ENCODE results near the gene FEN1.
A peak's percentile ranks its signal among the peaks of the same experiment; 100 is the strongest.

Gene FEN1

DNA sequence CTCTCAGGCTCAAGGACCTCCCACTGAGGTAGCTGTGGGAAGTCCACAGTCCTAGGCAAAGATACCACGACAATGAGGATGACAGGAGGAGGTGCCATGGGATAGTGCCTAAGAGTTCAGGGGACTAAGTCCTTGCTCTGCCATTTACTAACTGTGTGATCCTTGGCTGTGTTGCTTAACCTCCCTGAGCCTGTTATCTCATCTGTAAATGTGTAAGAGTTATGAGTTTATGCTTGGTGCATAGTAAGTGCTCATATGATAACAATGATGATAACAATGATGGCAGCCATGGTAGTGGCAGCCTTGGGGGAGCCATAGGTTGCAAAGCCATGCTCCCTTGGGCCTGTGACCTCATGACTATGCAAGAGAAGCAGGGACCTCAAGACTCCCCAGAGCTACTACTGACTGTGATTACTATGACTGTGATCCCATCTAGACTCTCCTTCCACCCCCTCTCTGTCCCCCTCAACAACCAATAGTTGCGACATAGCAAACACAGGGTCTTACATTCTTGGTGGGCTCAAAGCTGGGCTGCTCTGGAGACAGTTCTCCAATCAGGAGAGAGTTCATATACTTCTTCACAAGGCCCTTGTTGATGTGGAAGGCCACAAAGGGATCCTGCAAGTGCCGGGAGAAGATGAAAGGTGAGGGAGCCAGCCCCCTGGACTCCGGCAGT is 20.2 kb downstream of the FEN1 start:
- Histone ChIP-seq H3K4me1 (ENCODE audit: insufficient read depth, poor library complexity, severe bottlenecking) (peaks cover 12% of the 10 kb centered on the region), H3K9me3 (ENCODE audit: severe bottlenecking) (no peaks in the 10 kb centered on the region), H3K27ac (ENCODE audit: poor library complexity, severe bottlenecking) (no peak overlapping the region)

DNA sequence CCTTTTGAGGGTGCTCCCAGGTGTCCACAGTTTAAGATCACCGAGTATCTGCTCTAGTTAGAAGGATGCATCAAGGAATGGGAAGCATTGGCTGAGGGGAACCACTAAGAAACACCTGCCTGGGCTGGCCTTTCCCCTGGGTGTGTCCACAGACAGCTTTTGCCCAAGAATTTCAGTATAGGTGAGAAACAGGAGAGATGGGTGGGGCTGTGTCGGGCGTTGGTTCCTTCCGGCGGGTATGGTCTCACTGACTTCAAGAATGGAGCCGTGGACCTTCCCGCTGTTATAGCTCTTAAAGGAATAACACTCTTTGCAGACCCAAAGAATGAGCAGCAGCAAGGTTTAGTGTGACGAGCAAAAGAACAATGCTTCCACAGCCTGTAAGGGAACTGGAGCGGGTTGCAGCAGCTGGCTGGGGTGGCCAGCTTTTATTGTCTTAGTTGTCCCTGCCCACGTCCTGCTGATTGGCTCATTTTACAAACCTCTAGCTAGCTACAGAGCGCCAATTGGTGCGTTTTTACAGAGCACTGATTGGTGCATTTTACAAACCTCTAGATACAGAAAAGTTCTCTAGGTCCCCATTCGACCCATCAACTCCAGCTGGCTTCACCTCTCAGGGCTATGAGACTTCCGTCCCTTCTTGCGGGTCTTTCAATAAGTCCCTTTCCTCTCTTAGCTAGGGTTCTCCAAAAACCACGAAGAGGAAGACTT is 21.7 kb downstream of the FEN1 start:
- ATAC-seq (ENCODE audit: low read depth), result no peak
- H3K27me3 ChIP-seq (ENCODE audit: insufficient read depth, poor library complexity, severe bottlenecking), result no peaks in the 10 kb centered on the region
- DNase-seq (ENCODE audit: low spot score), result no peak

More for the DNA sequence above, 20.2 kb downstream of the FEN1 start:
- Histone ChIP-seq H3K4me3 (ENCODE audit: severe bottlenecking) (no peak overlapping the region), H3K36me3 (ENCODE audit: low read depth) (peaks cover 72% of the 10 kb centered on the region), H3K27me3 (ENCODE audit: insufficient read depth, poor library complexity, severe bottlenecking) (no peaks in the 10 kb centered on the region)
- no peak for ATAC-seq (ENCODE audit: low read depth)
- TF ChIP-seq, protein P1, sequence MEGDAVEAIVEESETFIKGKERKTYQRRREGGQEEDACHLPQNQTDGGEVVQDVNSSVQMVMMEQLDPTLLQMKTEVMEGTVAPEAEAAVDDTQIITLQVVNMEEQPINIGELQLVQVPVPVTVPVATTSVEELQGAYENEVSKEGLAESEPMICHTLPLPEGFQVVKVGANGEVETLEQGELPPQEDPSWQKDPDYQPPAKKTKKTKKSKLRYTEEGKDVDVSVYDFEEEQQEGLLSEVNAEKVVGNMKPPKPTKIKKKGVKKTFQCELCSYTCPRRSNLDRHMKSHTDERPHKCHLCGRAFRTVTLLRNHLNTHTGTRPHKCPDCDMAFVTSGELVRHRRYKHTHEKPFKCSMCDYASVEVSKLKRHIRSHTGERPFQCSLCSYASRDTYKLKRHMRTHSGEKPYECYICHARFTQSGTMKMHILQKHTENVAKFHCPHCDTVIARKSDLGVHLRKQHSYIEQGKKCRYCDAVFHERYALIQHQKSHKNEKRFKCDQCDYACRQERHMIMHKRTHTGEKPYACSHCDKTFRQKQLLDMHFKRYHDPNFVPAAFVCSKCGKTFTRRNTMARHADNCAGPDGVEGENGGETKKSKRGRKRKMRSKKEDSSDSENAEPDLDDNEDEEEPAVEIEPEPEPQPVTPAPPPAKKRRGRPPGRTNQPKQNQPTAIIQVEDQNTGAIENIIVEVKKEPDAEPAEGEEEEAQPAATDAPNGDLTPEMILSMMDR (IDR thresholded peaks at IDR 0.05; ENCODE audit: poor library complexity, severe bottlenecking), result no peak
- no peak for DNase-seq (ENCODE audit: low spot score)

DNA sequence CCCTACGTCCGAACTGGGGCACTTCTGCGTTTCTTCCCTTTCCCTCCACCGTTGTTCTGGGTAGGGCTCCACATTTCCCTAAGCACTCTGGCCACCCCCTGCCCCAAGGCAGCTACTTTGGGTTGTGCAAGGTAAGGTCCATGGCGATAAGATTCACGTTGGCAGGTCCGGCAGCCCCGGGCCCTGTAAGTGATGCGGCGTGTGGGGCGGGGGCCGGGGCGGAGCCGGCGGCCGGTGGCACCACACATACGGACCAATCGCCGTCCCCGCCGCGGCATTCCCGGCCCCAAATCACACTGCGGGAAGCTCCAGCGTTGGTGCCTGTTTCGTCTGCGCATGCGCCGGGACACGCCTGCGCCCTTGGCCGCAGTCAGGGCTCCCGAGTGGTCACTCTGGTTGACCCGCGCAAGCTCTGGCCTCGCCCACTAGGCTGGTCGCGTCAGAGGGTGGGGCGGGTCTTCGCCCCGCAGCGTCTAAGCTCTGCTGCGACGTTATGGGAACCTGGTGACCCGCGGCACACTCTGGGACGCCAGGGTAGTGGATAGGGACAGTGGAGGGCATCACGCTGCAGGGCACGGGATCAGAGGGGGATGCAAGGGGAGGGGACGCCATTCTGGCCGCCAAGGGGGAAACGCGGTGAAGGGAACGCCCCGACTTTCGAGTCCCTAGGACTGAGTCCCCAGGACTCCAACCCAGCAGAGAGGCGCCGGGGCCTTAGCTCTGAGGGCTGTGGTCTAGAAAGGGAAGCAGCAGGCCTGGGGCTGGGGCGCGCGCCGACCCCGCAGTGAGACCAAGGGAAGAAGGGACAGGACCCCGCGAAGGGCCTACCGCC is 22.5 kb downstream of the FEN1 start:
- ATAC-seq (ENCODE audit: low read depth) (peak; percentile 67), DNase-seq (ENCODE audit: low spot score) (peak; percentile 94)
- Histone ChIP-seq H3K4me1 (ENCODE audit: insufficient read depth, poor library complexity, severe bottlenecking) (peaks cover 23% of the 10 kb centered on the region), H3K27me3 (ENCODE audit: insufficient read depth, poor library complexity, severe bottlenecking) (no peaks in the 10 kb centered on the region), H3K27ac (ENCODE audit: poor library complexity, severe bottlenecking) (peak overlapping the region; percentile 92), H3K4me3 (ENCODE audit: severe bottlenecking) (peak overlapping the region; percentile 67), H3K9me3 (ENCODE audit: severe bottlenecking) (no peaks in the 10 kb centered on the region), H3K36me3 (ENCODE audit: low read depth) (peaks cover 49% of the 10 kb centered on the region)
- TF ChIP-seq, protein P1 (IDR thresholded peaks at IDR 0.05; ENCODE audit: poor library complexity, severe bottlenecking), result no peak

More for the DNA sequence above, 21.7 kb downstream of the FEN1 start:
- H3K4me1 ChIP-seq (ENCODE audit: insufficient read depth, poor library complexity, severe bottlenecking), result peaks cover 16% of the 10 kb centered on the region
- H3K36me3 ChIP-seq (ENCODE audit: low read depth), result peaks cover 57% of the 10 kb centered on the region
- H3K9me3 ChIP-seq (ENCODE audit: severe bottlenecking), result no peaks in the 10 kb centered on the region
- TF ChIP-seq, protein P1 (IDR thresholded peaks at IDR 0.05; ENCODE audit: poor library complexity, severe bottlenecking), result no peak
- H3K4me3 ChIP-seq (ENCODE audit: severe bottlenecking), result peak overlapping the region; percentile 67
- peak overlapping the region; percentile 92 for H3K27ac ChIP-seq (ENCODE audit: poor library complexity, severe bottlenecking)

DNA sequence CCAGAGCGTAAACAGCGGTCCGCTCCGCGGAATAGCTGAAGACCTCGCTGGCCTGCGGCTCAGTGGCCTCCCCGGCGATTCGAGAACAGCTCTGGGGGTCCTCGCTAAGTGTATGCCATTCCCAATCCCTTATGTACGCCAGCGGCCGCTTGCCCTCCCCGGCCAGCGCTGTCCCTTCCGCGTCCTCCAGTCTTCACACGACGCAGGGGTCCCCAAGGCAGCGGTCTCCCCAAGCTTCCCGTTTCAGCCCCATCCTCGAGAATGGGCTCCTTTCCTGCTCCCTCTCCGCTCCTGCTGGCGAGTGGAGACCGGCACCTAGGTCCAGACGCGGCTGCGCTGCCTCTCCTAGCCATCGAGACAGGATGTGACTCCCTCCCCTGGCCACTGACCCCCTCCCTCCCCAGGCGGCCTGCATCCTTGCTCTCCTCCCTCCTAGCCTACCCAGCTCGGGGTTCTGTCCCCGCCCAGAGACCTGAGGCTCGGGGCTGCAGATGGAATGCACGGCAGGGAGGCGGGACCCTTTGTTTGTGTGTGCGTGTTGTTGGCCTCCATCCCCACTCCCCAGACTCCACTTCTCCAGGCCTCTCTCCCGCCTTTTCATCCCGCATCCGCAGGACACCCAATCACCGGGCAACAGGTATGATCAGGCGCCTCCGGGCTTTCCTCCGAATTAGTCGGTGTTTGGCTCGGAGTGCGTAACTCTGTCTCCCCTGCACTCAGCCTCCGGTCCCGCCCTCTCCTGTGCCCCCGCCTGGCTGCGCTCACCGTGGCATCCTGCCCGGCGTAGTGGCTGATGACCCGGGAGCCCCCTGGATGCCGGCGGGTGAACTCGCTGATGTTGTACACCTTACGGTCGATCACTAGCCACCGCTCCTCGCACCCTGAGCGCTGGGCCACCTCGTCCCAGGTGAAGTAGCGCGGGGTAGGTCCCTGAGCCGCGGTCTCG is 23.4 kb downstream of the FEN1 start:
- Histone ChIP-seq H3K27ac (ENCODE audit: poor library complexity, severe bottlenecking) (peak overlapping the region; percentile 92), H3K4me1 (ENCODE audit: insufficient read depth, poor library complexity, severe bottlenecking) (peaks cover 32% of the 10 kb centered on the region), H3K4me3 (ENCODE audit: severe bottlenecking) (peak overlapping the region; percentile 67), H3K27me3 (ENCODE audit: insufficient read depth, poor library complexity, severe bottlenecking) (no peaks in the 10 kb centered on the region), H3K36me3 (ENCODE audit: low read depth) (peaks cover 40% of the 10 kb centered on the region), H3K9me3 (ENCODE audit: severe bottlenecking) (no peaks in the 10 kb centered on the region)
- TF ChIP-seq, protein P1 (IDR thresholded peaks at IDR 0.05; ENCODE audit: poor library complexity, severe bottlenecking), result no peak
- peak; percentile 80 for DNase-seq (ENCODE audit: low spot score)
- peak; percentile 27 for ATAC-seq (ENCODE audit: low read depth)
